RPMI7951 (cell line): ENCODE data around the gene DCAF15. TPM values are rescaled to one million over a fixed set of nuclear protein-coding genes. Genes with fewer than 3 reads are reported as not detected.

Source experiments
- DNase-seq: peaks from one replicate; pipeline ENCODE4 v3.0.0-alpha.2; 2012; ENCODE audit warnings: low read depth
- total RNA-seq: library from RNA; depleted of rRNA; stranded (reverse); fragments of >200 nt; shearing (Covaris generic); gene quantifications from 2 replicates; pipeline ENCODE4 v1.2.3, GENCODE V29; 2014

DCAF15 gene
- total RNA-seq, 1 experiment from 2014 or later = 21.1 TPM

DNA sequence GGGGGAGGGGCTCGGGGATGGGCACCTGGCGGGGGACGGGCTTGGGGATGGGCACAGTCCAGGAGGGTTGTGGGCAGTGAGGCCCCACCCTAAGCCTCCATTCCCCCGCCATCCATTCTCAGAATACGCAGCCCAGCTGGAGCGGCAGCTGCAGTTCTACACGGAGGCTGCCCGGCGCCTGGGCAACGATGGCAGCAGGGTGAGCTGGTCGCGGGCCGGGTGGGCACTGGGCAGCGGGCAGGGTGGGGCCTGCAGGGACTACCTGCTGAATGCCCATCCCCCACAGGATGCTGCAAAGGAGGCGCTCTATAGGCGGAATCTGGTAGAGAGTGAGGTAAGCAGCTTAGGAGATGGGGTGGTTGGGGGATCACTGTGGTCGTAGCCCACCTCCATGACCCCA is 22.4 kb upstream of the DCAF15 start:
- DNase-seq = no peak

DNA sequence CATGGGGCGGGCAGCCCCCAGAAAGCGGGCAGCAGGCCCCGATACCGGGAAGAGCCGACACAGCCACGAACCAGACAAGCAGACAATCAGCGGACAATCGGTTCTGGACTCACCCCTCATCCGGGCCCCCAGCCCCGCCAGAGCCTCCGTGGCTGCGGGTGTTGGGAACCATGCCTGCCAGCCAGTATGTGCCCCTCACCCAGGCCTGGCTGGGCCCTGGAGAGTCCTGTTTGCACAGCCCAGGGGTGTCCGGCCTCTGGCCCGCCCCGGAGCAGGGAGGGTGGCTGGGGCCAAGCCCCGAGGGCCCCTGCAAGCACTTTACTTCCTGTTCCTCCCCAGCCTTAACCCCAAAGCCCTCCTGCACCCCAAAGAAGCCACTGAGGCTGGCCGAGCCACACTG is 21.9 kb upstream of the DCAF15 start:
- no peak for DNase-seq

- DNase-seq = no peak
Observed at GRCh38 chr19:13931391-13932148, 20.7 kb upstream of the DCAF15 start.

- DNase-seq = no peak
Observed at GRCh38 chr19:13932149-13932637, 20.1 kb upstream of the DCAF15 start.

DNA sequence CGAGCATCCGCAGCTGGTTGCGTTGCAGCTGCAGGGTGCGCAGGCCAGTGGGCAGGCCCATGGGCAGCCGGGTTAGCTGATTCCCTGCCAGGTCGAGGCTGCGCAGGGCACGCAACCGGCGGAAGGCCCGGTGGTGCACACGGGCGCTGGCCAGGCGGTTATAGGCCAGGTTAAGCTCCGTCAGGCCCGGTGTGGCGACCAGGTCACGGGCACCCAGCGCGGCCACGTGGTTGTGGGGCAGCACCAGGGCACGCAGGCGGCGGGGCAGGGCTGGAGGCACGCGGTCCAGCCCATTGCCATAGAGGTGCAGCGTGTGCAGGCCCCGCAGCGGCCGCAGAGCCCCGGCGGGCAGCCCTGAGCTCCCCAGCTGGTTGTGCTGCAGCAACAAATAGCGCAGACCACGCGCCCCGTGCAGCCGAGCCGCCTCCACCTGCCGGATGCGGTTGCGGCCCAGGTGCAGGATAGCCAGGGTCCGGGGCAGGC is 19.4 kb upstream of the DCAF15 start:
- no peak for DNase-seq

DNA sequence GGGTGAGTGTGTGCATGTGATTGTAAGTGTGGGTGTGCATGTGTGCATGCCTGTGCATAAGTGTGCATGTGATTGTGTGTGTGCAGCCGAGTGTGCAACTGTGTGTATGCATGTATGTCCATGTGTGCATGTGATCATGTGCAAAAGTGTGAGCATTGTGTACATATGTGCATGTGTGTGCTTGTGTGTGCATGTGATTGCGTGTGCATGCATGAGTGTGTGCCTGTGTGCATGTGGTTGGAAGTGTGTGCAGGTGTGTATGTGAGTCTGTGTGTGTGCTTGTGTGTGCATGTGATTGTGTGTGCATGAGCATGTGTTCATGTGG is 17.6 kb upstream of the DCAF15 start:
- DNase-seq = no peak

DNA sequence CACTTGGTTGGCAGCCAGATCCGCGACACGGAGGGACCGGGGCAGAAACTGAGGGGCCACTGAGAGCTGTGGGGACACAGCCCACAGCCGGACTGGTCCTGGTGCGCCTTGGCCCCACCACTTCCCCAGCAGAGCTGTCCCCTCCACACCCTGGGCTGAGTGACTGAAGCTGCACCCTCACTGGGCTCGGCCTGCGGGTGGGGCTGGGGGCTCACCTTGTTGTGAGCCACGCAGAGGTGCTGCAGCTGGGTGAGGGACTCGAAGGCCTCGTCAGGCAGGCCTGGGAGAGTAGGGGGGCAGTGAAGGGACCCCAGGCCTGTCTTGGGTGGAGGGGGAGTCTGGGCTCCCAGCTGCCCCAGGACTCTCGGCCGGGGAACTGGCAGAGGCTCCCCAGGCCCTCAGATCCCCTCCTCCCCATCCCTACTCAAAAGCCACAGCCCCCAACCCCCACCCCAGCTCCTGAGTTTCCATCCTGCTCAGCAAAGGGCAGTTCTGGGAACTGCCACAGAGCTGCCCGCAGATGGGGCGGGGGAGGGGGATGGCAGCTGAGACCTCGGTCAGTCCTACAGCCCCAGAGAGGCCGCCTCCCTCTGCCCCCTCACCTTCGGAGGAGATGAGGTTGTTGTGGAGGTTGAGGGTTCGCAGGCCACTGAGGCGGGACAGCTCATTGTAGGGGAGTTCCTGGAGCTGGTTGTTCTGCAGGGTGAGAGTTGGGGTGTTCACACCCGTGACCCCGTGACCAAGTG is 16.4 kb upstream of the DCAF15 start:
- DNase-seq = no peak

DNA sequence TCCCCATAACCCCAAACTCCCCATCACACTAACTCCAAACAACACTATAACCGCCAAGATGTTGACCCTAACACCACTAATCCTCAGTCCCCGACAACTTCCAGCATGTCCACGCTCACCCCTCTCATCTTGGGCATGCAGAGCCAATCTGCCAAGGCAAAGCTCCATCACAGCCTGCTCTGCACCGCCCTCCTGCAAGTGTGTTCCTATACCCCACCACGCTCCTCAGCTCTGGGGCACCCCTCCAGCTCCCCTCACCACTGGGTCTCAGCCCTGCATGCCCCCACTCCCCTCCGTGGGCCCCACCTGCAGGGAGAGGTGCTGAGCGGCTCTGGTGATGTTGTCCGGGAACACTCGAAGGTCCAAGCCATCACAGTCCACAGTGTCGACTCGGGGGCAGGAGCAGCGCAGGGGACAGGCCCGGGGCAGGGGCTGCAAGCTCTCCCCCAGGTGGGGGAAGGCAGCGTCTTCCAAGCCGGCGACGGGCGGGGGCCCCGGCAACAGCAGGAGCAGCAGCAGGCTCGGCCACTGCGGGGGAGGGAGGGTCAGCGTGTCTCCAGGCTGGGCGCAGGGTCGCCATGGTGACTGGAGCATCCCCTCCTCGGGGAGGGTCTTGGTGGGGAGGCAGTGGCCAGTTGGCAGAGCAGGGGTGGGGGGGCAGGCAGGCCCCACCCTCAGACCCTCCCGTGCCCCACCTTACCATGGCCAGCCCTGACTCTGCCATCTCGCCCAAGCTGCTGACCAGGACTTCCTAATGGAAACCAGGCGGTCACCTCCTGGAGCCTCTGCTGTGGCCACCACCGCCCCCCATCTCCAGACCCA is 14.6 kb upstream of the DCAF15 start:
- DNase-seq = no peak

DNA sequence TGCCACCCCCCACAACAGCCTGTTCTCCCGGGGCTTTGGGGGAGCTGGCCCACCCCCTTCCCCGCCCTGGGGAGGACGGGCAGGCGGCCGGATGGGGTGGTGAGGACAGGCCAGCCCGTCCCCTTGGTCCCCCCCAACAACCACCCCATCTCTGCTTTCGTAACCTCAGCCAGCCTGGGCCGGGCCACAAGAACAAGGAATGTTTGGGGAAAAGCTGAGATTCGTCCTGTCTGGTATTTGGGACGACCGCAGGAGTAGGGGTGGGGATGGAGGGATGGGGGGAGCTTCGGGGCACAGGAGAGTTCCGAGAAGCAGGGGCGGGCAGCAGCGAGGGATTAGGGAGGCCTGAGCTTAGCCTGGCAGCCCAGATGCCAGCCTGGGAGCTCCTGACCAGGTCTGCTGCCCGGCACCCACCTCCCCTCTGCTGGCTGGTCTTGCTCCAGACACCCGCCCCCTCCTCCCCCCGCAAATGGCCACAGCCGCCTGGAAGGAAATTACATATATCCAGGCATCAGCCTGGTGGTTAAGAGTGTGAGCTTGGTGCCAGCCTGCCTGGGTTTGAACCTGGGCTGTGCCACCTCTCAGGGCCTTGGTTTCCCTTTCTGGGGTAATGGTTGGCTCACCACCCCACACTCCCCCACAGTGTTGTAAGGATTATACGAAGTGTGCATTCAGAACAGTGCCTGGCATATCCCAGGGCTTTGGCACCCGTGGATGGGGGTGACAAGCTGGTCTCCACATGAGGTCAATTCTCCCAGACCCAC is 13.8 kb upstream of the DCAF15 start, which contains the start of gene PODNL1:
Gene PODNL1 (minus strand): TSS at position 117 of the 764 bp plus-strand sequence. CDS start 236 bp downstream, outside the sequence.
- DNase-seq = peak; percentile 80

DNA sequence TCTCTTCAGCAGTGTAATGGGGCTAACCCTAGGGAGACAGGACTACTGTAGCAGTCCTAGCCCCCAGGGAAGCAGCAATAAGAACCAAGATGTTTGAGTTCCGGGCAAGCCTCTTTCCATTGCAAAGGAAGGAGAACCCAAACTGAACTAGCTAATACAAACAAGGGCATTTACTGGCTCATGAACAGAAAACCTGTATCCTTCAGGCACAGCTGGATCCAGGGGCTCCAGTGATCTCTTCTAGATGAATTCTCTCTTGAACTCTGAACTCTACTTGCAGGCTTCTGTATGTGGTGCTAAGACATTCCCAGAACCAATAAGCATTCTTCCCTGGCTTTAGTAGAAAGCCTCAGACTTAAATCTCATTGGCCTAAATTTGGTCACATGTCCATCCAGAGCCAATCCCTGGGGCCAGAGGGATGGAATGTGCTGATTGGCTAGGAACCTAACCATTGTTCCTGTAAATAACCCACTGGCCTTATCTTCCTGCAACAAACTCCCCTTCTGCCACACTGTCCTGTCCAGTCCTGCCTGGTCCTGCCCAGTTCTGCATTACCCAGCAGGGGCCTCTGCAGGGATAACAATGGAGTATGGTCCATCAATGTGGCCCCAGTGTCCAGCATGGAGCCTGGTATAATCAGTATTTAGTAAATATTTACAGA is 10.2 kb upstream of the DCAF15 start:
- DNase-seq = peak; percentile 24

DNA sequence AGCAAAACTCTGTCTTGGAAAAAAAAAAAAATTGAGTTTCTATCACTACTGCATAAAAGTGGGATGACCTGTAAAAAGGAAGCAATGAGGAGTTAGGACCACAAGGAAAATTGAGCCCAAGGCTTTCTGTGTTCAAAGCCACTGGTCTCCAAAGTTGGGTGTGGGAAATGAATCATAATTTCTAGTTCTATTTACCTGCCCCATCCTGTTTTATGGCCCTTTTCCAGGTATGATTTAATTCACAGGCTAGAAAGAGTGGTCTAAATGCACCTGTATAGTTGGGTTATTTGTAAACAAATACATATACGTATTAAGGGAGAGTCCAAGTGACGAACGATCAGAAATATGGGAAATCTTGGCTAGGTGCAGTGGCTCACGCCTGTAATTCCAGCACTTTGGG is 5.9 kb upstream of the DCAF15 start:
- DNase-seq = no peak

DNA sequence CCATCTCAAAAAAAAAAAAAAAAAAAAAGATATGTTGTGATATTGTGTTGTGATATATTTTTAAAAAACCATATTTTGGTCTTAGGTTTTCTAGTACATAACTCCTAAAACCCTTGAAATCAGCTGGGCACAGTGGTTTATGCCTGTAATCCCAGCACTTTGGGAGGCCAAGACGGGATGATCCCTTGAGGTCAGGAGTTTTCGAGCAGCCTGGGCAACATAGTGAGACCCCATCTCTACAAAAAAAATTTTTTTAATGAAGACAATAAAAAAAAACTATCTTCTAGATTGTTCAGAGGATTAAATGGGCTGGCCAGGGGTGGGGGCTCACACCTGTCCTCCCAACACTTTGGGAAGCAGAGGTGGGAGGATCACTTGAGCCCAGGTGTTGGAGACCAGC is 1.3 kb upstream of the DCAF15 start:
- no peak for DNase-seq

DNA sequence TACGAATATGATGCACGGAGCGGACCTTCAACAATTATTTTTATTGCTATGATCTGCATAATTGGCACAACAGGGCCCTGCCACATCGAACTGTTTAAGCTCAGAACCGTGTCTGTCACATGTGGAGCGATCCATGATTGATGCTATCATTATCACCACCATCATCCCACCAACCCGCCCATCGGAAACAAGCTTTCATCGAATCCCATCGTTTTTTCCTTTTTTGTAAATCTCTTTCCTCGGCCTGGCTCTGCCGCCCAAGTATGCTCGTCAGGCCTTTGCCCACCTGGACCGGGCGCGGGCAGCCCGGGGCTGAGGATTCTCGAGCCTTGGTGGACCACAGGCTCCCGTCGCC is 533 bp upstream of the DCAF15 start:
- DNase-seq = no peak

DNA sequence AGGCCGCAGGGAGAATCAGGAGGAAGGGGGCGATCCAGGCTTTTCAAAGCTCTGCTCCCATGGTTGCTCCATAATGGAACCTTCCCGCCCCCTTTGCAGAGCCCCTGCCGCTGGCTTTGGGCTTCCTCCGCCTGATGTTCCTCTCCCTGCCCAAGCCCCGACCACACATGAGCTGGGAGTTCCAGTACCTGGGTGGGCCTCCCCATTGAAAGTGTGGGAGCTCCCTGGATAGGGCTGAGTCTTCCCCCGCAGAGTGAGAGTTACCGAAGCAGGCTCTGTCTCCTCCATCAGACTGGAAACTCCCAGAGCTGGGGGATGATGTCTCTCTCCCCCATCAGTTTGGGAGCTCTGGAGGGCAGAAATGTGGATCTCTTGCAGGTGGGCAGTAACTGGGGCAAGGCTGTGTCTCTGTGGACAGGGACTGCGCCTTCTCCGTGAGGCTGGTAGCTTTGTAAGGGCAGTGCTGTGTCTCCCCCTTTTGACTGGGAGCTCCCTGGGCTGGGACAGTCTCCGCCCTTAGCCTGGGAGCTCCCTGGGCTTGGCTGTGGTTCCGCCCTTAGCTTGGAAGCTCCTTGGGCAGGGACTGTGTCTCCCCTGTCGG is 722 bp downstream of the DCAF15 start:
- peak; percentile 80 for DNase-seq

GRCh38 chr19:13954185-13954584 is 1.9 kb downstream of the DCAF15 start:
- no peak for DNase-seq

DNA sequence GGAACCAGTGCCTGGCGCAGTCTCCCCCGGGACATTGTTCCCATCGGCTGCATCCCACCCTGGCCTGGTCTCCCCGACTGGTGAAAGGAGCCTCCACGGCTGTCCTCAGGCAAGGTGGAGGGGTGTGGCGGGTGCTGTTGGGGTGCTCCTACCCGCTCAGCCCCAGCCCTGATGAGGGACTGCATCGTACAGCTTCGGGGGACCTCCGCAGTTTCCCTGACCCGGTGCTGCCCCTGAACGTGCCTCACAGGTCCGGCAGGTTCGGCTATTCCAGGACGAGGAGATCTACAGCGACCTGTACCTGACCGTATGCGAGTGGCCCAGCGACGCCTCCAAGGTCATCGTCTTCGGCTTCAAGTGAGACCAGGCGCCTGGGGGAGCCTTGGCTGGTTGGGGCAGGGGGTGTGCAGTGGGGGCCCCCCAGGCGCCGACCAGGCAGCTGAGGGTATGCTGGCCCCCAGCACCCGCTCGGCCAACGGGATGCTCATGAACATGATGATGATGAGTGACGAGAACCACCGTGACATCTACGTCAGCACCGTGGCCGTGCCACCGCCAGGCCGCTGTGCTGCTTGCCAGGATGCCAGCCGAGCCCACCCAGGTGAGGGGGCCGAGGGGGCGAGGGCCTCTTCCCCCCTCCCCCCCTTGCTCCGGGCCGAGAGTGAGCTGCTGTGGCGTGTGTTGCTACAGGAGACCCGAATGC is 3.5 kb downstream of the DCAF15 start:
- DNase-seq = no peak

- DNase-seq = no peak
Observed at GRCh38 chr19:13956365-13956744, 4.0 kb downstream of the DCAF15 start.

- no peak for DNase-seq
Observed at GRCh38 chr19:13957051-13957450, 4.7 kb downstream of the DCAF15 start.

DNA sequence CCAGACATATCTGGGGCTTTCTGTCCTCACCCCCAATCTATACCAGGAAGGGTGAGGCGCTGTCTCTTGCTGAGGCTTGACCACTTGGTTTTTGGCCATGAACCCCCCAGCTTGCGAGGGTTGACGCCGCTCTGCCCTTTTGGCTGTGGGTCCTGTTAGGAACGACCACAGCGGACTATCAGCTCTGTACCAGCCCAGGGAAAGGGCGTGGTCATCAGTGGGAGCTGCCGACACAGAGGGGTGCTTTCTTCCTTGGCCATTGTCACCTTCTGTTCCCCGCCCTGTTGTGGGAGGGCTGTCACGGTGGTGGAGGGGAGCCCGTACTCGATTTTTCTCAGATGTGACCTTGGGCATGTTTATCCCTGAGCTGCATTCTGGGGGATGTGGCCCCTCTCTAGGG is 5.7 kb downstream of the DCAF15 start:
- DNase-seq = no peak
